ENCODE measurements around the gene CNOT6.

DNA sequence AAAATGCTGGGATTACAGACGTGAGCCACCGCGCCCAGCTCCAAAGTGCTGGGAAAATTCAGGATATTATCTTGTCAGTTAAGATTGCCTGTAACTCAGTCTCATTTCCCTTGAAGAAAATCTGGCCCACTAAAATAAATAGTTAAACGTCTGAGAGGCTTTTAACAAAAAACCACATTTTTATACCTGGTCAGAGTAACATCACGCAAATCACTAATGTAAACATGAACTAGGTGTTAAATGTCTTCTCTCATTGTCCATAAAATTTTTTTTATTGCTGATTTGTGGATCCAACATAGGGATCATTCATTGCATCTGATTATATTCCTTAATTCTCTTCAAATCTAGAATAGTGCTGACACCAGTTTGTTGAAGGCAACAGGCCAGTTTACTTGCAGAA lies 22.3 kb downstream of the CNOT6 start:
- TF ChIP-seq POLR2A (IDR thresholded peaks at IDR 0.05) (no peak), EP300 (IDR thresholded peaks at IDR 0.05; ENCODE audit: low read depth) (no peak)
- TF ChIP-seq, protein P1, sequence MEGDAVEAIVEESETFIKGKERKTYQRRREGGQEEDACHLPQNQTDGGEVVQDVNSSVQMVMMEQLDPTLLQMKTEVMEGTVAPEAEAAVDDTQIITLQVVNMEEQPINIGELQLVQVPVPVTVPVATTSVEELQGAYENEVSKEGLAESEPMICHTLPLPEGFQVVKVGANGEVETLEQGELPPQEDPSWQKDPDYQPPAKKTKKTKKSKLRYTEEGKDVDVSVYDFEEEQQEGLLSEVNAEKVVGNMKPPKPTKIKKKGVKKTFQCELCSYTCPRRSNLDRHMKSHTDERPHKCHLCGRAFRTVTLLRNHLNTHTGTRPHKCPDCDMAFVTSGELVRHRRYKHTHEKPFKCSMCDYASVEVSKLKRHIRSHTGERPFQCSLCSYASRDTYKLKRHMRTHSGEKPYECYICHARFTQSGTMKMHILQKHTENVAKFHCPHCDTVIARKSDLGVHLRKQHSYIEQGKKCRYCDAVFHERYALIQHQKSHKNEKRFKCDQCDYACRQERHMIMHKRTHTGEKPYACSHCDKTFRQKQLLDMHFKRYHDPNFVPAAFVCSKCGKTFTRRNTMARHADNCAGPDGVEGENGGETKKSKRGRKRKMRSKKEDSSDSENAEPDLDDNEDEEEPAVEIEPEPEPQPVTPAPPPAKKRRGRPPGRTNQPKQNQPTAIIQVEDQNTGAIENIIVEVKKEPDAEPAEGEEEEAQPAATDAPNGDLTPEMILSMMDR (IDR thresholded peaks at IDR 0.05), result no peak

Data from transverse colon (tissue), 3 donors.